GM21737 (cell line): ENCODE measurements around the gene TMEM273.
"Not testable (repeated sequence)": the region's sequence is repeated elsewhere in the genome, so short reads cannot be mapped to it uniquely, and the experiment has no call there.

Experiments used
- ATAC-seq: cut with Tn5 transposase; IDR thresholded peaks from one replicate; pipeline ENCODE4 v1.9.1; 2021; ENCODE audit warnings: mild to moderate bottlenecking, moderate library complexity; ENCODE audit not compliant: unreplicated experiment

The TMEM273 gene

GRCh38 chr10:49207113-49207512 lies 18.9 kb upstream of the TMEM273 start:
- no peak for ATAC-seq

GRCh38 chr10:49205206-49205605 lies 17.0 kb upstream of the TMEM273 start:
- ATAC-seq = no peak

GRCh38 chr10:49204119-49204518 lies 15.9 kb upstream of the TMEM273 start:
- ATAC-seq = no peak

DNA sequence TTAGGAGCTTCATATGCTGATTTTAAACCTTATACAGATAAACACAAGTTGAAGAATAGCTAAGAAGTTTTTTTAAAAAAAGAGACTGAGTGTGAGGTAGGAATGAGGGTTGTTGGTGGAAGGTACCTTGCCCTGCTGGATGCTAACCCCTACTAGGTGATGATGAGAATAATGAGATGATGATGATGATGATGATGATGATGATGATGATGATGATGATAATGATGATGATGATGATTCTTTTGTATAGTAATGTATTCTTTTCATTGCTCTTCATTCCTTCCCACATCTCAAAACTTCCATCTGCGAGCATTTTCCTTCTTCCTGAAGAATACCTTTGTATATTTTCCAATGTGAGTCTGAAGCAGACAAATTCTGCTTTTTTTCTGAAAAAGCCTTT lies 14.1 kb upstream of the TMEM273 start:
- ATAC-seq = no peak

- ATAC-seq = no peak
Measured at GRCh38 chr10:49200854-49201253, 12.7 kb upstream of the TMEM273 start.

DNA sequence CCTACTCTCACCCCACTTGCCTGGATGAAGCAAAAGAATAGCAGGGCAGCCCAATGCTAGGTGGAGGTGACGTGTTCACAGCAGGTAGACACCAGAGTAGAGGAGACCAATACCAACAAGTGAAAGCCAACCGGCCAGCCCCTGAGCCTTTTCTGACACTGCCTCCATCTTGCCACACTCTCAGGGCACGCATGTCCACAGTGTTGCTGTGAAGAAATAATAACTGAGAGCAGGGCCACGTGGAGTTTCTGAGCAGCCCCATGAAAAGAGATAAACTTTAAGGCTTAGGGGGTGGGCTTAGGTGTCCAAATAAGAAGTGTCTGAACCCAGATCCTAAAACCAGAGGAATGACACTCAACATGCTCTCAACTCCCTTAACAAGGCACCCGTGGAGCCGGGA lies 9.0 kb upstream of the TMEM273 start:
- ATAC-seq = no peak

DNA sequence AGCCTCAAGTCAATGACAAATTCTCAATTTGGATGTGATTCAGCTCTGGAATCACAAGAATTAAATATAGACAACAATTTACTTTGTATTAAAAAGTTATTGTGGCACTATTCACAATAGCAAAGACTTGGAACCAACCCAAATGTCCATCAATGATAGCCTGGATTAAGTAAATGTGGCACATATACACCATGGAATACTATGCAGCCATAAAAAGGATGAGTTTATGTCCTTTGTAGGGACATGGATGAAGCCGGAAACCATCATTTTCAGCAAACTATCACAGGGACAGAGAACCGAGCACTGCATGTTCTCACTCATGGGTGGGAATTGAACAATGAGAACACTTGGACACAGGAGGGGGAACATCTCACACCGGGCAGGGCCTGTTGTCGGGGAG lies 7.7 kb upstream of the TMEM273 start:
- ATAC-seq = not testable (repeated sequence)

GRCh38 chr10:49194212-49194920 lies 6.2 kb upstream of the TMEM273 start:
- no peak for ATAC-seq

DNA sequence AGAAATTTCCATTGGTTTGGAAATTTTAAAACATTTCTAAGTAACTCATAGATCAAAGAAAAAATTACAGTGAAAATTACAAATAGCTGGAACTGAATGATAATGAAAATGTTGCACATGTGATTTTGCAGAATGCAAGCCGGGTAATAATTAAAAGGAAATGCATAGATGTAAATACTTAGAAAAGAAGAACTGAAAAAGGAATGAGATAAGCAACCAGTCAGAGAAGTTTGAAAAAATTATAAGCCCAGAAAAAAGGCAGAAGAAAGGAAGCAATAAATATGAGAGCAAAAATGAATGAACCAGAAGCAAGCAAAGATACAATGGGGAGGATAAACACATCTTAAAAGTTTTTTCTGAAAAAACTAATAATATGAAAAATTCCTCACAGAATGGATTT lies 3.2 kb upstream of the TMEM273 start:
- ATAC-seq = no peak

DNA sequence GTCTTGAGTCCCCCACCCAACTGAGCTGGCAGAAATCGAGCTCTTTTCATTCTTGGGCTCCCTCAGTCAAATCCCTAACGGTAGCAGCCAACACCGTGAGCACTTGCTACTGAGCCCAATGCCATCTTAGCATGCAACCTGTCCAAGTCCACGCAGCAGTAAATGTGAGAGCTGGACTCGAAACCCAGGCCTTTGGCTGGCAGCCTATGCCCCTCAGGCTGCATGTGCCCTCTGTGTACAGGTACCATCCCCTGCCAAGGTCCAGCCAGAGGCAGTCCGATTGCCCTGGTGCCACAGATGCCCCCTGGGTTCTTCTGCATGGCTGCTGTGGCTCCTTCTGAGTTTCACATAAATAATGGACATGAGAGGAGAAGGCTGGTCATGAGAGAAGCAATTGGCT lies 1.2 kb upstream of the TMEM273 start:
- no peak for ATAC-seq

- ATAC-seq = no peak
Measured at GRCh38 chr10:49187044-49187484, 1.1 kb downstream of the TMEM273 start.

- no peak for ATAC-seq
Measured at GRCh38 chr10:49186613-49187012, 1.6 kb downstream of the TMEM273 start.

GRCh38 chr10:49185213-49185612 lies 3.0 kb downstream of the TMEM273 start:
- ATAC-seq = no peak

- no peak for ATAC-seq
Measured at GRCh38 chr10:49184642-49185111, 3.5 kb downstream of the TMEM273 start.

DNA sequence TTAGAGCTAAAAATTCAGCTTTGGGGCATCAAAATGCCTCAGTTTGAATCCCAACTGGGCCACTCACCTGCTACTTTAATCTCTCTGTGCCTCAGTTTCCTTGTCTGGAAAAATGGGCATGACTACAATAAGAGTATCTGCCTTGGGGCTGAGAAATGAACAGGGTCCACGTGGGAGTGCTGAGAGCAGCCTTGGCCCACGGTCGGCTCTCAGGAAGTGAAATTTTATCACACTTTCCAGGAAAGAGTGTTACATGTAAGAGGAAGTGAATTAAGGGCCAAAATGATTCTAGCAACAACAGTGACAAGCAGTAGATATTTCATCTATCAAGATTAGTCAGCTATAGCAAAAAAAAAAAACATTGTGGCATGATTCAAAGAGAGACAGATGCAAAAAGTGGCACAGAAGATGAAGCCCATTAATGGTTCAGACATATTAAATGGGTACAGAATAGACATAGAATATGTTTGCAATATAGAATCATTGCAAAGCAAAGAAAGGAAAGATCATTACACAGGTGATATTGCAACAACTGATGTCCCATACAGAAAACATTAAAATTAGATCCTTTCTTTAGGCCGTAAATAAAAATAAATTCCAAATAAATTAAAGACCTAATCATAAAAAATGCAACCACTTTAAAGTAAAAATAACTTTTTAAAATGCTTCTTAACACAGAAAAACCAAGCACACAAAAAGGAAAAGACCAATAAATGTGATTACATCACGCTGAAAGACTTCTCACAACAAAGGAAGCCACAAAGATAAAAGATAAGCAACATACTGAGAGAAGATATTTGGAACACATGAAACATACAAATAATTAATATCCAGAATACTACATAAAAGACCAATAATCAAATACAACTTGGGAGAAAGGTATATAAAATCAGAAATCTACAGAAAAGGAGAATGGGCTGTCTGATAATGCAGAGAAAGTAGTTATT lies 4.3 kb downstream of the TMEM273 start:
- ATAC-seq = no peak

DNA sequence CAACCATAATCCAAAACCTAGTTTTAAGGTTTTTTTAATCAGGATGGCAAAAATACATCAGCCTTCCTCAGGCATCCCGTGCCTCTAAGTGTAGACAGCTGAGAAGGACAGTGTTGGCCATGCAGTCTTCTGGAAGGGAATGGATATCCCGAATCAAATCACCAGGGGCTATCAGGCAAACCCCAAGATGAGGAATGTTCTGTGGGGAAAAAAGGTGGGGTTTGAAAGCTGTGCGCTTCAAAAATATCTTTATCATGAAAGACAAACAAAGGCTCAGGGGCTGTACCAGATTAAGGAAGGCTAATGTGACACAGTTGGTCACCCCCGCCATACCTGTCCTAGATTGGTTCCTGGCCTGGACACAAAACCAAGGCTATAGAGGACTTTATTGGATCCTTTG lies 5.4 kb downstream of the TMEM273 start:
- no peak for ATAC-seq

GRCh38 chr10:49180444-49180860 lies 7.7 kb downstream of the TMEM273 start:
- ATAC-seq = no peak

DNA sequence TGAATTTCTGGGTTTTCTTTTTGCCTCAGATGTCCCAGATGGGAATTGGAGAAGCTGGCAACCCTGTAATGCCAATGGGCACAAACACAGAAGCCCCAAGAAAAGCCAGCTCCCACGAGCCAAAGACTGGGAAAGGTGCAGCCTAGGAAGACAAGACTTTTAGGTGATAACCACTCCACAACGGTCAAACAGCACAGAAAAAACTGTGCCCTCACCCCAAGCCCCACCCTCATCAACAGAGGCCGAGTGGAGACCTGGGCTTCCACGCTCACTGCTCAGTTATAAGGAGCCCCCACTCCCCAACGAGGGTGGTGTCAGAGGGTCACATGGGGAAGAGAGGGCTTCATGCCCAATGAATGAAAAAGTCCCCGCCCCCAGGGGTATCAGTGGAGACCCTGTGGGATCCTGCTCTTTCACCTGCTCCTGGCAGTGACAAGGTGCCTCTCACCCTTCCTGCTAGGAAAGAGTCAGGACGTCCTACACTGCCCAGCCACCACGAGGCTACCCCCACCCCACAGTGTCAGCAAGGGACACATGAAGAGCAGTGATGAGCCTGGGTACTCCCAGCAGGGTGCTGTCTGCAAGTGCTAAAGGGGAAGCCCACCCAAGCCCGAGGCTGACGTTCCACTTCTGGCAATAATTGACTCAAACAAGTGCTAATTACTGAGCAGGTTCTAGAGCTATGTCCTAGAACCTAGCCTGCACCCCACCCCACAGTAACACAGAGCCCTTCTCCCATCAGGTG lies 8.3 kb downstream of the TMEM273 start:
- ATAC-seq = no peak

DNA sequence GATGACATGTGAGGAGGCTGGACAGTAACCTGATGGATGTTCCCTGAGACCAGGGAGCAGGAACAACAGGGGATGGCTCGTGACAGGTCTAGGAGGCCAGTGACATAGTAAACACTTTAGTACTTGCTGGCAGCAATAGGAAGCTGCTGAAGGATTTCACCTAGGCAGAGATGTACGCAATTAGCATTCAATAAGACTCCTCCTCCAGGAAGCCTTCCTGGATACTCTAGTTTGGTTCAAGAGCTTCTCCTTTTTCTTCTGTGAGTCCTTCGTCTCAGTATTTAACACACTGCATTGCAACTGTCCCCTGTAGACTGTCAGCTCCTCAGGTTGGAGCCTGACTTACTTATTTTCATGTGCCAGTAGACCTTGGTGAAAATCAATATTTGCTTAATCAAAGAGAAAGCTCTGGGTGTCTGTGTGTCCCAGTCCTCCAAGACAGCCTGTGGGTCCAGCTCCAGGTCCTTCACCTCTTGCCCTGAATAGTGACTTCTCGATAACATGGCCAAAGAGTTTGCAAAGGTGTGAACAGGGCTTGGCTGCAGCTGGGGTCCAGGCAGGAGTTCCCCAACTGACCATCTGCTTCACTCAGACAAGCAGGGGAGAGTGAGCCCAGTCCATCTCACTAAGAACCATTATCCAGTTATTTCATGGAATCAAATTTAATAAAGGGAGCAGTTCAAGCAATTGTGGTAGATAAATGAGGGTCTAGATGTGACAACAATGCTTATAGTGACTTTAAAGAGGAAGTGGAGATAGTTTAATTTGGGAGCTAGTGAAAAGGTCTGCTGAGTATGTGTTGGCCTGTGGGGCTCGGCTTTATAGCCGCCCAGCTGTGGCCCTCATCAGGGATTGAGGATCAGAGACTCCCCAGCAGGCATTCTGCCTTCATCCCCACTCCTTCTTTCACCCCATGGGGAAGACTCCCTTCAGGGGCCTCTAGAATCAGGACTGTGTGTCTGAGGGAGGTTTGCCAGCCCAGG lies 9.4 kb downstream of the TMEM273 start:
- ATAC-seq = no peak
